ENCODE measurements around the gene IRF4.

Gene IRF4

GRCh38 chr6:441126-441920, 49.8 kb downstream of the IRF4 start:
- DNase-seq (ENCODE audit: low read depth in 2 of 3, low spot score in 2 of 3), result no peak

- no peak for DNase-seq (ENCODE audit: low read depth in 2 of 3, low spot score in 2 of 3)
These were observed 52.1 kb downstream of the IRF4 start for GRCh38 chr6:443621-444159.

GRCh38 chr6:444653-445275, 53.2 kb downstream of the IRF4 start:
- DNase-seq (ENCODE audit: low read depth in 2 of 3, low spot score in 2 of 3), result no peak

GRCh38 chr6:445571-446417, 54.2 kb downstream of the IRF4 start:
- no peak for DNase-seq (ENCODE audit: low read depth in 2 of 3, low spot score in 2 of 3)

GRCh38 chr6:446418-447366, 55.1 kb downstream of the IRF4 start:
- DNase-seq (ENCODE audit: low read depth in 2 of 3, low spot score in 2 of 3), result peak in 2 of 3 experiments; percentile 75 to 88

GRCh38 chr6:447381-448165, 56.0 kb downstream of the IRF4 start:
- no peak for DNase-seq (ENCODE audit: low read depth in 2 of 3, low spot score in 2 of 3)

- DNase-seq (ENCODE audit: low read depth in 2 of 3, low spot score in 2 of 3), result no peak
These were observed 56.9 kb downstream of the IRF4 start for GRCh38 chr6:448296-449056.

- no peak for DNase-seq (ENCODE audit: low read depth in 2 of 3, low spot score in 2 of 3)
These were observed 57.5 kb downstream of the IRF4 start for GRCh38 chr6:449057-449430.

GRCh38 chr6:449486-450419, 58.2 kb downstream of the IRF4 start:
- no peak for DNase-seq (ENCODE audit: low read depth in 2 of 3, low spot score in 2 of 3)

GRCh38 chr6:451336-451735, 59.8 kb downstream of the IRF4 start:
- DNase-seq (ENCODE audit: low read depth in 2 of 3, low spot score in 2 of 3), result no peak

- no peak for DNase-seq (ENCODE audit: low read depth in 2 of 3, low spot score in 2 of 3)
These were observed 60.3 kb downstream of the IRF4 start for GRCh38 chr6:451847-452246.

GRCh38 chr6:452301-453067, 60.9 kb downstream of the IRF4 start:
- DNase-seq (ENCODE audit: low read depth in 2 of 3, low spot score in 2 of 3), result no peak

GRCh38 chr6:453152-453551, 61.6 kb downstream of the IRF4 start:
- no peak for DNase-seq (ENCODE audit: low read depth in 2 of 3, low spot score in 2 of 3)

- DNase-seq (ENCODE audit: low read depth in 2 of 3, low spot score in 2 of 3), result no peak
These were observed 62.8 kb downstream of the IRF4 start for GRCh38 chr6:454148-454991.

GRCh38 chr6:455006-455585, 63.5 kb downstream of the IRF4 start:
- peak in 1 of 3 experiments; percentile 4 for DNase-seq (ENCODE audit: low read depth in 2 of 3, low spot score in 2 of 3)

GRCh38 chr6:455835-456234, 64.3 kb downstream of the IRF4 start:
- DNase-seq (ENCODE audit: low read depth in 2 of 3, low spot score in 2 of 3), result no peak
